ENCODE results near the gene MMP25.
"Not testable (repeated sequence)": the region's sequence is repeated elsewhere in the genome, so short reads cannot be mapped to it uniquely, and the experiment has no call there.

MMP25 gene

GRCh38 chr16:3030222-3031212 lies 15.8 kb upstream of the MMP25 start:
- DNase-seq (ENCODE audit: low read depth in 2 of 2): no peak

DNA sequence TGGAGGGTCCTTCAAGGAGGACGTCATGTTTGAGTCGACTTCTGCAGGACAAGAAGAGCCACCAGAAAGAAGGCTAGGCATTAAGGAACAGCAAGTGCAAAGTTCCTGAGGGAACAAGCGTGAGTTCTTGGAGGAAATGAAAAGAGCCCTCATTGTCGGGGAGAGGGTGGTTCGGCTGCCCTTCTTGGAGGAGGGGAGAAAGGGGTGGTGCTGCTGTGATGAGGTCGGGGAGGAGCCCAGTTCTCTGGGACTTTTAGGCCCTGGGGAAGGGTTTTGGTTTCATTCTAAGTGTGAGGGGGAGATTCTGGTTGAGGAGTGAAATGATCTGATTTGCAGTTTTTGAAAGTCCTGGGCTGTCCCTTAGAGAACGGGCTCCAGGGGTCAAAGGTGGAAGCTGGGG lies 13.7 kb upstream of the MMP25 start:
- no peak for DNase-seq (ENCODE audit: low read depth in 2 of 2)

GRCh38 chr16:3035289-3035971 lies 10.9 kb upstream of the MMP25 start:
- DNase-seq (ENCODE audit: low read depth in 2 of 2): no peak

DNA sequence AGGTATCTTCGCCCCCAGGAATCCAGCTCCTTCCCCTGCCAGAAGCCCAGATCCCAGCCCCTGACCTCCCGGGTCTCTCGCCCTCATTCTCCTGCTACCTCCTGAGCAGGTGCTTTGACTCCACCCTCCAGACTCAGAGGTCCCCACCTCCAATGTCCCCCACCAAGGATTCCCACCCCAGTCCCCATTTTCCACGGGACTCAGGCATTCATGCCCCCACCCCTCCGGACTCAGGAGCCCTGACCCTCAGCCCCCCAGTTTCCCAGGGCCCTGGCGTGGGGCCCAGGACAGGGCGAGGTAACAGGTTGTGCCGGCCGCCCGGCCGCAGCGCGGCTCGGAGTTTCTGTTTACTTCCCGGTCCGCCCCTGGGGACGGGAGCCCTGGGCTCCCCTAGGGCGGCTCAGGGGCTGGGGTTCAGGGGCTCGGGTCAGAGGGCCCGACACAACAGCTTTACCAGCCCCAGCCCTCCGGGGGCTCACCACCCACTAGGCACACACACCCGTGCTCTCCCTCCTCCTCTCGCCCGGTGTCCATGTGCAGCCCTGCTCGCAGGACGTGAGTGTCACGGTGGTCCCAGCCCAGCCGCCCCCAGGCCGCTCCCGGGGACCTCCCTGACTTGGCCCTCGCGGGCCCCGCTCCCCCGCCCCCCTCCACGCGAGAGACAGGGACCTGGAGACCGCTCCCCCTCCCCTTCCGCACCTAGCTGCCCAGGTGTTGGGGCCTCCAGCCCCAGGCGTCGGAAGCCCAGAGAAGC lies 10.2 kb upstream of the MMP25 start:
- no peak for DNase-seq (ENCODE audit: low read depth in 2 of 2)

DNA sequence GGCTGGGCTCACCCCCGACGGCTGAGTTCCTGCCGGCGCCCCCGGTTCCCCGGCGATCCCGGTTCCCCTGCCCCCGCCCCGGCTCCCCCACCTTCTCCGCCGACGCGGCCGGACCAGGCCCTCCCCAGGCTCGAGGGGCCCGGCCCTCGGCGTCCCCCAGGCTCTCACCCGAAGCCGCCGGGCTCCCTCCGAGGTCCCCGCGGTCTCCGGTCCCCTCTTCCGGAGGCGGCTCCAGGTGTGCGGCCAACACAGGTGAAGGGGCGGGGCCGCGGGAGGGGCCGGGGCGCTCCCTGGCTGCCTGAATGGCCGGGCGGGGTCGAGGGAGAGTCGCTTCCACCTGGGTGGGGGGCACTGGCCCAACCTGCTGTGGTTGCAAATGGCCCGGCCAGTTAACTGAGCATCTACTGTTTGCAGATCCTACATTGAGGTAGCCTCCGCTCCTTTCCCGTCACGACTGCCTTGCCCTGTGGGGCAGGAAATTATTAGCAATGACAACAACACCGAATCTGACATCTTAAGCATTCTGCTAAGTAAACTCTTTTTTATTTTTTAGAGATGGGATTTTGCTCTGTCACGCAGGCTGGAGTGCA lies 9.5 kb upstream of the MMP25 start, which contains the start of gene BICDL2:
Gene BICDL2, minus strand, starts transcription at position 219 of the 590 bp plus-strand sequence. CDS start 1,448 bp downstream, outside the sequence.
- no peak for DNase-seq (ENCODE audit: low read depth in 2 of 2)

GRCh38 chr16:3038256-3038655 lies 8.1 kb upstream of the MMP25 start:
- no peak for DNase-seq (ENCODE audit: low read depth in 2 of 2)

DNA sequence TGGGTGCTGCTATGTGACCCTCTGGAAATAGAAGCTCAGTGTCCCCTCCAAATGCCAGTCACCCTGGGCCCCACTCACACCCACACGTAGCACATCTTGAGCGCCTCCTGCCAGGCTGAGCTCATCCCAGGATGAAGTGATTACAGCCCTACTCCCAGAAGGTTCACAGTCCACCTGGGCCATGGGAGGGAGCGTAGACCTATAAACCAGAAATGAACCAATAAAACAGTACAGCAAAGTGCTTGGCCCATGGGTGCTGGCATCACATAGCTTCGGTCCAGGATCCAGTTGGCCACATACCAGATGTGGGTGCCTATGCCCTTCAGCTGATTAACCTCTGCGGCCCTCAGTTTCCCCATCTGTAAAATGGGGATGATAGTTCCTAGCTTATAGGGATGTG lies 7.5 kb upstream of the MMP25 start:
- DNase-seq (ENCODE audit: low read depth in 2 of 2): no peak

- no peak for DNase-seq (ENCODE audit: low read depth in 2 of 2)
Measured at GRCh38 chr16:3042376-3042775, 4.0 kb upstream of the MMP25 start.

DNA sequence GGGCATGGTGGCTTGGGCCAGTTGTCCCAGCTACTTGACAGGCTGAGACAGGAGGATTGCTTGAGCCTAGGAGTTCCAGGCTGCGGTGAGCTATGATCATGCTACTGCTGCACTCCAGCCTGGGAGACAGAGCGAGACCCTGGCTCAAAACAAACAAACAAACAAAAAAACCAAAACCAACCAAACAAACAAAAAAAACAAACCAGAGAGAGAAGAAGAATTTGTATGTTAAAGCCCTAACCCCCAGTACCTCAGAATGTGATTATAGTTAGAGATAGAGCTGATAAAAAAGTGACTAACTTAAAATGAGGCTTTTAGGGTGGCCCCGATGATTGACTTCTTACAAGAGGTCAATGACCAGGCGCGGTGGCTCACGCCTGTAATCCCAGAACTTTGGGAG lies 1.7 kb upstream of the MMP25 start:
- no peak for DNase-seq (ENCODE audit: low read depth in 2 of 2)

- no peak for DNase-seq (ENCODE audit: low read depth in 2 of 2)
Measured at GRCh38 chr16:3046641-3047386, 453 bp downstream of the MMP25 start.

DNA sequence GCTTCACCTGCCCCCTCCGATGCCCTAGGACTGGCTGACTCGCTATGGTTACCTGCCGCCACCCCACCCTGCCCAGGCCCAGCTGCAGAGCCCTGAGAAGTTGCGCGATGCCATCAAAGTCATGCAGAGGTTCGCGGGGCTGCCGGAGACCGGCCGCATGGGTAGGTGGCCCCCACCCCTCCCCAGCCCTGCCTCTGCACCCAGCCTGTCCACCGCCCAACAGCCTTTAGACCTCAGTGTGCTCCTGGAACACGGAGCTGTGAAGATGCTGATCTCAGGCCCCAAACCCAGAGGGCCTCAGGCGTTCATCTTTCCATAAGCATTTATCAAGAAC lies 993 bp downstream of the MMP25 start:
- no peak for DNase-seq (ENCODE audit: low read depth in 2 of 2)

GRCh38 chr16:3049921-3050481 lies 3.6 kb downstream of the MMP25 start:
- no peak for DNase-seq (ENCODE audit: low read depth in 2 of 2)

DNA sequence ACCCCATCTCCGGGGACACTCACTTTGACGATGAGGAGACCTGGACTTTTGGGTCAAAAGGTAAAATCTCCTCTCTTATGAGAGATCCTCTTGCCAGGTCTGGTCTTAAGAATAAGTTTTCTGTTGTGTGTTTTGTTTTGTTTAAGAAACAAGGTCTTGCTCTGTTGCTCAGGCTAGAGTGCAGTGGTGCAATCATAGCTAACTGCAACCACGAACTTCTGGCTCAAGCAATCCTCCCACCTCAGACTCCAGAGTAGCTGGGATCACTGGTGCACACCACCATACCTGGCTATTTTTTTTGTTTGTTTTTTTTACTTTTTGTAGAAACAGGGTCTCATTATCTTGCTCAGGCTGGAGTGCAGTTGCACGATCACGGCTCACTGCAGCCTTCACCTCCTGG lies 4.1 kb downstream of the MMP25 start:
- DNase-seq (ENCODE audit: low read depth in 2 of 2): no peak

GRCh38 chr16:3051009-3051408 lies 4.6 kb downstream of the MMP25 start:
- no peak for DNase-seq (ENCODE audit: low read depth in 2 of 2)

DNA sequence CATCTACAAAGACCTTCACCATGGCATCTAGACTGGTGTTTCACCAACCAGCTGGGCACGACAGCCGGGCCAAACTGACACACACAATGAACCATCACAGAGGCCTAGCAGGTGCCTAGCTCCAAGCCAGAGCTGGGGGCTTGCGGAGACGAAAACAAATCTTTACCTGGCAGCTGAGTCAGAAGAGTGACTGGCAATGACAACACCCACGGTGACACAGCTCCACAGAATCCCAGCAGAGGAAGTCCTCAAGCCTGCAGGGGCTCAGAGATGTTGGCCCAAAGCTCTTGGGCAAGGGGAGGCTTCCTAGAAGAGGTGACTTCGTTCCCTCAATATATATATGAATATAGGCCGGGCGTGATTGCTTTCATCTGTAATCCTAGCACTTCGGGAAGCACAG lies 5.1 kb downstream of the MMP25 start:
- DNase-seq (ENCODE audit: low read depth in 2 of 2): no peak

DNA sequence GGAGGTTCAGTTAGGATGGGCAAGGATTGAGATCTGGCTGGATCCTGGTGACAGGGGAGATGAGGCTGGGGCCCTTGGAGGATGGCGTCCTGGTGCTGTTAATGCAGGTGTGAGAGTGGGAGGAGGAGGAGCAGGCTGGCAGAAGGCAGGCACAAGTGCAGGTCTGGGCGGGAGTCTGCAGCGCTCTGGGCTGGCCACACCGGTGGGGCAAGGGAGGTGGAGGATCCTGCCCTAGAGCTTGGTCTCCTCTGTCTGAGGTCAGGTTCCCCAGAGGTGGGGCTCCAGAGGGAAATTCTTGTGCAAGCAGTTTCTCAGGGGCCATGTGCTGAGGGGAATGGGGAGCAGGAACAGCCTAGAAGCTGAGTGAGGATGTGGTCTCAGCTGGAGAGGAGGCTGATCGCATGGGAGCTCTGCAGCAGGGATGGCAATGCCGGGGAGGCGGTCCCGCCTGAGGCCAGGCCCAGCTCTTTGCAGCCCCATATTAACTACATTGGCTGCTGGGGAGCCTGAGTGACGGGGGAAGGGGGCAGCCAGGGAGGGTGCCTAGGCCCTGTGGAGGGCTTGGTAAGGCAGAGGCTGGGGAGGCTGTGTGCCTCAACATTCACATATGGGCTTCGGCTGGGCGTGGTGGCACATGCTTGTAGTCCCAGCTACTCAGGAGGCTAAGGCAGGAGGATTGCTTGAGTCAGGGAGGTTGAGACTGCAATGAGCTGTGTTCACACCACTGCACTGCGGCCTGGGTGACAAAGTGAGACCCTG lies 6.4 kb downstream of the MMP25 start:
- not testable (repeated sequence) for DNase-seq (ENCODE audit: low read depth in 2 of 2)

GRCh38 chr16:3053330-3053710 lies 7.0 kb downstream of the MMP25 start:
- not testable (repeated sequence) for DNase-seq (ENCODE audit: low read depth in 2 of 2)

GRCh38 chr16:3054965-3055733 lies 8.8 kb downstream of the MMP25 start:
- no peak for DNase-seq (ENCODE audit: low read depth in 2 of 2)

- DNase-seq (ENCODE audit: low read depth in 2 of 2): not testable (repeated sequence)
Measured at GRCh38 chr16:3055734-3056115, 9.4 kb downstream of the MMP25 start.

Data from stimulated activated CD8-positive, alpha-beta memory T cell treated with anti-CD3 and anti-CD28 coated beads, Interleukin-2, amount 100 ng/mL, for 48 hours (primary cell).